Measurements from ENCODE around the gene CDK3.
"Not testable (repeated sequence)": the region's sequence is repeated elsewhere in the genome, so short reads cannot be mapped to it uniquely, and the experiment has no call there.

Gene CDK3

DNA sequence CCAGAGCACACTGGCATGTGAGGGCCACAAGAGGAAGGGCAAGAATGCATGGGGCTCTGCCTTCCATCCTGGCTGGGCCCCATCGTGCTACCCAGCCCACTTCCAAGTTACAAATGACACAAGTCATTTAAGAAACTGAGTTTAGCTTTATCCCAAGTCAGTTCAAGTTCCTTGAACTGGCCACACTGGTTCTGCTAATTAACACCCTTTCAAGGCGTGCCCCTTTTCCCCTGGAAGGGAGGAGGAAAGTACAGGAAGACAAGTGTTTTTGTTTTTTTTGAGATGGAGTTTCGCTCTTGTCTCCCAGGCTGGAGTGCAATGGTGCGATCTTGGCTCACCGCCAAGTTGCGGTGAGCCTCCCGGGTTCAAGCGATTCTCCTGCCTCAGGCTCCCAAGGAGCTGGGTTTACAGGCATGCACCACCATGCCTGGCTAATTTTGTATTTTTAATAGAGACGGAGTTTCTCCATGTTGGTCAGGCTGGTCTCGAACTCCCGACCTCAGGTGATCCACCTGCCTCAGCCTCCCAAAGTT is 43.9 kb downstream of the CDK3 start:
- not testable (repeated sequence) for DNase-seq

GRCh38 chr17:76046064-76046463 is 45.4 kb downstream of the CDK3 start:
- no peak for DNase-seq

- no peak for DNase-seq
Observed at GRCh38 chr17:76048025-76048605, 47.5 kb downstream of the CDK3 start.

- no peak for DNase-seq
Observed at GRCh38 chr17:76048711-76049110, 48.1 kb downstream of the CDK3 start.

GRCh38 chr17:76049239-76049638 is 48.6 kb downstream of the CDK3 start:
- no peak for DNase-seq

DNA sequence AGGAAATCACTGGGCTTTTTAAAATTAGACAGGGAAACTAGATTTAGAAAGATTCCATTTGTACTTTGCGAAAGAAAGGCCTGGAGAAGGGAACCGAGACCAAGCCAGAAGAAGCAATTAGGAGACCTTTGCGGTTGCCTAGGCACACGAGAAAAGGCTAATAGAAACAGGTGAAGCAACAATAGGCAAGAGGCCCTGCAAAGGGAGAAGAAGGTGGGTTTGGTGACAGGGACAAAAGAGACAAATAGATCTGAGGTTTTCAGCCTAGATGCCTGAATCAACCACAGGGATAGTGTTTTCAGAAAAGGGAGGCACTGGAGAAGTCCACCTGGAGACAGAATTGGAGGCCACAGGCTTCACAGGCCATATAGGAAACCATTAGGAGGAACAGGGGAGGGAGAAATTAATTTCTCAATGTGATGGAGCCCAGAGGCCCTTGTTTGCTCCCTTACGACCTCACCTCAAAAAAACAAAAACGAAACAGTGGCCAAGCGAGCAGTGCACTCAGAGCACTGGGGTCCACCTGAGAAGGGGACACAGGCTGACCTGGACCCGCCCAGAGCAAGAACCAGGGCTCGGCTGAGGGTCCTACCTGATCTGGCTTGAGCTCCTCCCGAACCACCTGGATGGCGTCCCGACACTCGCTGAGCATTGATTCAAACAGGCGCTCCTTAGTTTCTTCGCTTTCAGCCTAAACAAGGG is 49.3 kb downstream of the CDK3 start:
- no peak for DNase-seq

- DNase-seq = no peak
Observed at GRCh38 chr17:76050538-76051467, 50.1 kb downstream of the CDK3 start.

- no peak for DNase-seq
Observed at GRCh38 chr17:76051561-76051960, 50.9 kb downstream of the CDK3 start.

GRCh38 chr17:76053246-76054111 is 52.8 kb downstream of the CDK3 start:
- DNase-seq = no peak

DNA sequence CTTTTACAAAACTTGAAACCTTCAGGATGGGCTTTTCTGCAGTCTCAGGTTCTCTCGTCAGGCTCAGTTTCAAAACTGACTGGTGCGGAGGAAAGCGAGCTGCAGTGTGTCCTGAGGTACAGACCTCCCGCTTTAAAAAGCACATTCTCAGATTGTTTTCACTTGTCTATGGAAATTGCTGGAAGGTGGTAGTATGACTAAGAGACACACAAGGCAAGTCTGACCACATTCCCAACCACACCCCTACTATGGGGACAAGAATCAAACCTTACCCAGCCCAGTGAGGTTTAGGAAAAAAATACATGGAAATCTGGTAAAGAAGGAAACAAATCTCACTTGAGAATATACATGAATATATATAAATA is 53.4 kb downstream of the CDK3 start:
- no peak for DNase-seq
